Adrenal gland (tissue), 5 donors: ENCODE measurements around the gene CACNA1G.

Source experiments
- POLR2A ChIP-seq, 2 donors: fragments of 450-650 bp; IDR thresholded peaks; one replicate each; pipeline ENCODE4 v1.6.1; 2017; ENCODE audit warnings: antibody characterized with exemption in 2 of 2, mild to moderate bottlenecking in 2 of 2, moderate library complexity in 1 of 2
- TF ChIP-seq, protein P1 (sequence below), 6 experiments: fragments of 450-650 bp in 4 of 6; fragments of 200-600 bp in 2 of 6; sonication (generic) in 1 of 6; IDR thresholded peaks; 1 replicate in 5 of 6; 2 replicates in 1 of 6; pipeline versions ENCODE4 v1.5.1 to v1.8.0; 2016 to 2021; ENCODE audit warnings: antibody characterized with exemption in 6 of 6, mild to moderate bottlenecking in 2 of 6, moderate library complexity in 1 of 6
- donor health status: DM: no; HTN: no; CAD: no.

DNA sequence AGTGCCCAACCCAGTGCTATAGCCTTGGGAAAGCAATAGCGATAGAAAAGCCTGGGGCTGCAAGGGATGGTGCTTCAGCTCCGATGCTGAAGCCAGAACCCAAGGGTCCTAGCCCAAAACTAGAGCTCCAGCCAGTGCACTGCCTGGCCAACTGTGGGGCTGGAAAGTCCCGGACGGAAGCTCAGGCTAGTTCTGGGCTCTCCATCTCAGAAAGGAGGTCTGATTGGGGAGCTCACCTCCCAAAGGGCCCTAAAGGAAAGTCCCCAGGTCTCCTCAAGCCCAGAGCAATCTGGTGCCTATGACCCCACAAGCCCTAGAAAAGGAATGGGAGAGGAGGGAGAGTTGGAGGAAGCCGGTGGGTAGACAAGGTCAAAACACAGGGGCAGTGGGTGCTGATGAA lies 72.1 kb downstream of the CACNA1G start:
- TF ChIP-seq, protein P1, sequence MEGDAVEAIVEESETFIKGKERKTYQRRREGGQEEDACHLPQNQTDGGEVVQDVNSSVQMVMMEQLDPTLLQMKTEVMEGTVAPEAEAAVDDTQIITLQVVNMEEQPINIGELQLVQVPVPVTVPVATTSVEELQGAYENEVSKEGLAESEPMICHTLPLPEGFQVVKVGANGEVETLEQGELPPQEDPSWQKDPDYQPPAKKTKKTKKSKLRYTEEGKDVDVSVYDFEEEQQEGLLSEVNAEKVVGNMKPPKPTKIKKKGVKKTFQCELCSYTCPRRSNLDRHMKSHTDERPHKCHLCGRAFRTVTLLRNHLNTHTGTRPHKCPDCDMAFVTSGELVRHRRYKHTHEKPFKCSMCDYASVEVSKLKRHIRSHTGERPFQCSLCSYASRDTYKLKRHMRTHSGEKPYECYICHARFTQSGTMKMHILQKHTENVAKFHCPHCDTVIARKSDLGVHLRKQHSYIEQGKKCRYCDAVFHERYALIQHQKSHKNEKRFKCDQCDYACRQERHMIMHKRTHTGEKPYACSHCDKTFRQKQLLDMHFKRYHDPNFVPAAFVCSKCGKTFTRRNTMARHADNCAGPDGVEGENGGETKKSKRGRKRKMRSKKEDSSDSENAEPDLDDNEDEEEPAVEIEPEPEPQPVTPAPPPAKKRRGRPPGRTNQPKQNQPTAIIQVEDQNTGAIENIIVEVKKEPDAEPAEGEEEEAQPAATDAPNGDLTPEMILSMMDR (IDR thresholded peaks at IDR 0.05), result no peak
- no peak for TF ChIP-seq POLR2A (IDR thresholded peaks at IDR 0.05)
